ENCODE data around the gene OSBPL8. TPM values are rescaled to one million over a fixed set of nuclear protein-coding genes. Genes with fewer than 3 reads are reported as not detected.

The OSBPL8 gene
- total RNA-seq, 1 donor from 2014 or later = 119 TPM

DNA sequence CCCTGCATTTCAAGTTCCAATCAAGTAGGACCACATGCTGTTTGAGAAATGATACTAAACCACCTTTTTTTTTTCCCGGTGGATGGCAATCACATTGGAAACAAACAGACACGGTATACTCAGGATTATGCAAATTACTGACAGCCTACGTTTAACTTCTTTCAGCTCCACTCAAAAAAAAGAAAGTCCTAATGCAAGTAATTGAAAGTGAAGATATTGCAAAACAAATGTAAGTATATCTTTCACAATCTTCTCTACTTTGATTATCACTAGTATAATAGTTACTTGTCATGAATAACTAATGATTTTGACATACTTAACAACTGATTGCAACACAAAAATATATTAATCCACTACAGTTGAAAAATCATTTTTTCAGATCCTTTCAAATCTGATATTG is 2.6 kb upstream of the OSBPL8 start:
- H3K27me3 Mint-ChIP-seq (ENCODE audit: low read depth, unreplicated experiment) = no peaks in the 10 kb centered on the region
- TF ChIP-seq CTCF (IDR thresholded peaks at IDR 0.05; ENCODE audit: insufficient read depth, low read depth, low read length) (no peak), EZH2 (IDR thresholded peaks at IDR 0.05; ENCODE audit: insufficient read depth, low read length) (no peak)
- no peak for FAIRE-seq

GRCh38 chr12:76560086-76560491 is 518 bp upstream of the OSBPL8 start:
- peak overlapping the region; percentile 78 for H3K27ac Mint-ChIP-seq (ENCODE audit: unreplicated experiment)
- H3K36me3 ChIP-seq (ENCODE audit: insufficient read depth, low read length) = no peaks in the 10 kb centered on the region
- H3K9ac ChIP-seq (ENCODE audit: low read length) = peak overlapping the region; percentile 94
- FAIRE-seq (no peak), DNase-seq (ENCODE audit: low read depth) (no peak)
- no peak for TF ChIP-seq EZH2 (IDR thresholded peaks at IDR 0.05; ENCODE audit: insufficient read depth, low read length)
- TF ChIP-seq CTCF (IDR thresholded peaks at IDR 0.05; ENCODE audit: insufficient read depth, low read depth, low read length) = no peak
- H3K4me3 ChIP-seq (ENCODE audit: insufficient read depth, low read depth, low read length) = peak overlapping the region; percentile 97
- H3K36me3 Mint-ChIP-seq (ENCODE audit: low read depth, unreplicated experiment) = no peaks in the 10 kb centered on the region
- peak overlapping the region; percentile 90 for H3K4me2 ChIP-seq (ENCODE audit: low read length)
- peak overlapping the region; percentile 88 for H3K27ac ChIP-seq (ENCODE audit: low read depth, low read length)
- H3K9me3 ChIP-seq (ENCODE audit: insufficient read depth, low read depth, low read length) = no peaks in the 10 kb centered on the region
- H3K4me1 ChIP-seq (ENCODE audit: insufficient read depth, low read length) = peaks cover 7% of the 10 kb centered on the region
- H3K27me3 Mint-ChIP-seq (ENCODE audit: low read depth, unreplicated experiment) = no peaks in the 10 kb centered on the region
- H2AFZ ChIP-seq (ENCODE audit: low read depth, low read length) = peak overlapping the region; percentile 98
- H3K4me3 Mint-ChIP-seq (ENCODE audit: unreplicated experiment) = peak overlapping the region; percentile 86
- peaks cover 44% of the 10 kb centered on the region for H3K79me2 ChIP-seq (ENCODE audit: insufficient read depth, low read length)
- H3K9me3 Mint-ChIP-seq (ENCODE audit: unreplicated experiment) = no peaks in the 10 kb centered on the region
- H3K4me1 Mint-ChIP-seq (ENCODE audit: low read depth, unreplicated experiment) = peaks cover 16% of the 10 kb centered on the region
- H3K27me3 ChIP-seq (ENCODE audit: insufficient read depth, low read length) = no peaks in the 10 kb centered on the region
- H4K20me1 ChIP-seq (ENCODE audit: insufficient read depth, low read length) = peaks cover 22% of the 10 kb centered on the region

More for the DNA sequence above, 2.6 kb upstream of the OSBPL8 start:
- Histone ChIP-seq H3K4me1 (ENCODE audit: insufficient read depth, low read length) (no peaks in the 10 kb centered on the region), H3K9ac (ENCODE audit: low read length) (no peak overlapping the region), H3K4me3 (ENCODE audit: insufficient read depth, low read depth, low read length) (no peak overlapping the region), H3K27ac (ENCODE audit: low read depth, low read length) (no peak overlapping the region), H3K9me3 (ENCODE audit: insufficient read depth, low read depth, low read length) (no peaks in the 10 kb centered on the region), H3K4me2 (ENCODE audit: low read length) (no peak overlapping the region), H2AFZ (ENCODE audit: low read depth, low read length) (no peak overlapping the region), H3K79me2 (ENCODE audit: insufficient read depth, low read length) (peaks cover 24% of the 10 kb centered on the region), H4K20me1 (ENCODE audit: insufficient read depth, low read length) (peaks cover 9% of the 10 kb centered on the region), H3K36me3 (ENCODE audit: insufficient read depth, low read length) (no peaks in the 10 kb centered on the region), H3K27me3 (ENCODE audit: insufficient read depth, low read length) (no peaks in the 10 kb centered on the region)
- no peaks in the 10 kb centered on the region for H3K9me3 Mint-ChIP-seq (ENCODE audit: unreplicated experiment)
- H3K4me3 Mint-ChIP-seq (ENCODE audit: unreplicated experiment) = no peak overlapping the region
- no peak for DNase-seq (ENCODE audit: low read depth)
- H3K36me3 Mint-ChIP-seq (ENCODE audit: low read depth, unreplicated experiment) = no peaks in the 10 kb centered on the region
- peaks cover 3% of the 10 kb centered on the region for H3K4me1 Mint-ChIP-seq (ENCODE audit: low read depth, unreplicated experiment)
- H3K27ac Mint-ChIP-seq (ENCODE audit: unreplicated experiment) = no peak overlapping the region

DNA sequence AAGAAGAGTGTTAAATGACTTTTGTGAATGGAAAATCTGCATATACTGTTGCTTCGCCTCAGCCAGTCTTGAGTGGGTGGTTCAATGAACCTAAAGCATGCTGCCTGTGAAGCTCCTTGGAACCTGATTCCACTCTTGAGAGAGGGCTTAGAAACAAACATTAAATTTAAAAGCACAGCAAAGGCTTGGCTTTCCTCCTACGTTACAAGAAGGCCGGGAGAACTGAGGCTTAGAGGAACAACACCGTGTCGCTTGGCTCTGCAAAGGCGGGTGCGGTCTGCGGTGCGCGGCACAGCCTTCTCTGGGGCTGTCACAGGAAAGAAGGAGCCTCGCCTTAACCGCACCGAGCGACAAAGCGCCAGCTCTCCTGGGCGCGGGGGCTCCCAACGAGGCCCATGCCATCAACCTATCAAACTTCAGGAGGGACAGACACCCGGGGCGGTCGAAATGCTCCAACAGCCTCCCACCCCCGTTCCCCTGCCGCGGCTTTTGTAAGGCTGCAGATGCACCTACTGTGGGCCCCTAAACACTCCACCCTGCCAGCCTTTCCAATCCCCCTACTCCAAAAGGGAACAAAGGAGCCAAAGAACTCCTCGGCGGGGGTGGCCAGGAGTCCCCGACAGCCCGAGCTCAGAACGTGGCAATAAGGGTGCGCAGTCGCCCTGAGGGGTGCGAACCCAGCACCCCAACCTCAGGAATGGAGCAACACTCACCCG is 729 bp downstream of the OSBPL8 start:
- Mint-ChIP-seq H3K27me3 (ENCODE audit: low read depth, unreplicated experiment) (no peaks in the 10 kb centered on the region), H3K27ac (ENCODE audit: unreplicated experiment) (peak overlapping the region; percentile 81), H3K4me1 (ENCODE audit: low read depth, unreplicated experiment) (peaks cover 19% of the 10 kb centered on the region), H3K9me3 (ENCODE audit: unreplicated experiment) (no peaks in the 10 kb centered on the region), H3K4me3 (ENCODE audit: unreplicated experiment) (peak overlapping the region; percentile 96), H3K36me3 (ENCODE audit: low read depth, unreplicated experiment) (no peaks in the 10 kb centered on the region)
- FAIRE-seq (no peak), DNase-seq (ENCODE audit: low read depth) (peak; percentile 23)
- Histone ChIP-seq H3K9ac (ENCODE audit: low read length) (peak overlapping the region; percentile 94), H3K27ac (ENCODE audit: low read depth, low read length) (peak overlapping the region; percentile 90), H3K4me2 (ENCODE audit: low read length) (peak overlapping the region; percentile 90), H3K4me1 (ENCODE audit: insufficient read depth, low read length) (peaks cover 7% of the 10 kb centered on the region), H3K27me3 (ENCODE audit: insufficient read depth, low read length) (no peaks in the 10 kb centered on the region), H2AFZ (ENCODE audit: low read depth, low read length) (peak overlapping the region; percentile 98), H3K36me3 (ENCODE audit: insufficient read depth, low read length) (no peaks in the 10 kb centered on the region), H3K4me3 (ENCODE audit: insufficient read depth, low read depth, low read length) (peak overlapping the region; percentile 97), H3K9me3 (ENCODE audit: insufficient read depth, low read depth, low read length) (no peaks in the 10 kb centered on the region), H4K20me1 (ENCODE audit: insufficient read depth, low read length) (peaks cover 28% of the 10 kb centered on the region), H3K79me2 (ENCODE audit: insufficient read depth, low read length) (peaks cover 57% of the 10 kb centered on the region)
- TF ChIP-seq CTCF (IDR thresholded peaks at IDR 0.05; ENCODE audit: insufficient read depth, low read depth, low read length) = no peak
- no peak for TF ChIP-seq EZH2 (IDR thresholded peaks at IDR 0.05; ENCODE audit: insufficient read depth, low read length)

Data from astrocyte (in vitro differentiated cells and primary cell).